Gastrocnemius medialis (tissue), 4 donors: ENCODE data around the gene RAB33B. TPM values are rescaled to one million over a fixed set of nuclear protein-coding genes. Genes with fewer than 3 reads are reported as not detected.

ENCODE experiments used
- ATAC-seq, 2 donors: fragments of 150-250 bp; one replicate each; pipeline ENCODE4 v1.9.1; 2016
- DNase-seq, 2 donors: peaks; one replicate each; pipeline ENCODE4 v3.0.0-alpha.2; 2019
- H3K27ac ChIP-seq, 4 donors: fragments of 200-600 bp; sonication (generic); 1 replicate in 1 of 4; 2 replicates in 3 of 4; pipeline ENCODE4 v1.5.1; 2016 to 2018; ENCODE audit warnings: mild to moderate bottlenecking in 2 of 4, moderate library complexity in 1 of 4
- H3K27me3 ChIP-seq, 3 donors: fragments of 200-600 bp; sonication (generic) in 2 of 3; 1 replicate in 1 of 3; 2 replicates in 2 of 3; pipeline versions ENCODE4 v1.5.1 to v1.6.0; 2016 to 2019; ENCODE audit warnings: mild to moderate bottlenecking in 1 of 3, moderate library complexity in 1 of 3
- H3K36me3 ChIP-seq, 2 donors: fragments of 200-600 bp; sonication (generic) in 1 of 2; one replicate each; pipeline ENCODE4 v1.5.1; 2017 to 2018
- H3K4me1 ChIP-seq, 2 donors: fragments of 200-600 bp; sonication (generic) in 1 of 2; one replicate each; pipeline ENCODE4 v1.5.1; 2016 to 2017; ENCODE audit warnings: mild to moderate bottlenecking in 2 of 2
- H3K4me3 ChIP-seq, 4 donors: fragments of 200-600 bp; sonication (generic) in 3 of 4; 1 replicate in 1 of 4; 2 replicates in 3 of 4; pipeline ENCODE4 v1.5.1; 2016 to 2019; ENCODE audit warnings: mild to moderate bottlenecking in 2 of 4
- H3K9me3 ChIP-seq, 3 donors: fragments of 200-600 bp; sonication (generic) in 2 of 3; 1 replicate in 1 of 3; 2 replicates in 2 of 3; pipeline ENCODE4 v1.5.1; 2016 to 2019
- CTCF ChIP-seq, 5 experiments: fragments of 450-650 bp in 3 of 5; fragments of 200-600 bp in 2 of 5; sonication (generic) in 2 of 5; IDR thresholded peaks in 4 of 5; conservative IDR thresholded peaks in 1 of 5; 1 replicate in 4 of 5; 2 replicates in 1 of 5; pipeline ENCODE4 v1.5.1; 2016 to 2019; ENCODE audit warnings: antibody characterized with exemption in 5 of 5, mild to moderate bottlenecking in 3 of 5, moderate library complexity in 3 of 5
- POLR2A ChIP-seq, 2 donors: fragments of 450-650 bp; IDR thresholded peaks; one replicate each; pipeline ENCODE4 v1.6.1; 2017; ENCODE audit warnings: antibody characterized with exemption in 2 of 2, mild to moderate bottlenecking in 2 of 2, moderate library complexity in 2 of 2
- in situ Hi-C, 4 donors: fragments of 200-750 bp; cut with MboI; loops; one replicate each; pipeline versions ENCODE4 v1.15.0 to v1.8.0; 2017; ENCODE audit warnings: low sequenced_read_pairs in 4 of 4
- intact Hi-C: fragments of 100-400 bp; cut with DNase I; formaldehyde crosslinking; loops from one replicate; pipeline ENCODE4 v1.15.1; 2023; ENCODE audit warnings: low total_unique reads
- total RNA-seq, 4 donors: library from RNA; depleted of rRNA; stranded (reverse); fragments of >200 nt; gene quantifications; one replicate each; pipeline versions ENCODE4 v1.1.0 to v1.2.3, GENCODE V29; 2016

The RAB33B gene
- total RNA-seq, 4 donors from 2014 or later: 3.3 to 7.5 (median 5.7) TPM

- H3K4me1 ChIP-seq: peaks cover 0 to 3% of the 10 kb centered on the region in 2 donors
- H3K27ac ChIP-seq: no peak overlapping the region
- H3K36me3 ChIP-seq: peaks cover 0 to 6% of the 10 kb centered on the region in 2 donors
- H3K9me3 ChIP-seq: no peaks in the 10 kb centered on the region
- ATAC-seq (no peak), DNase-seq (no peak)
- intact Hi-C loops: no loop called here
- in situ Hi-C loops: no loop called here
- TF ChIP-seq CTCF (IDR thresholded peaks at IDR 0.05 in 4 of 5, conservative IDR thresholded peaks at IDR 0.05 in 1 of 5) (no peak), POLR2A (IDR thresholded peaks at IDR 0.05) (no peak)
- no peaks in the 10 kb centered on the region for H3K27me3 ChIP-seq
- H3K4me3 ChIP-seq: no peak overlapping the region
Measured at GRCh38 chr4:139476363-139476762, 22.4 kb downstream of the RAB33B start.

GRCh38 chr4:139481465-139481864 is 27.5 kb downstream of the RAB33B start:
- H3K4me1 ChIP-seq: peaks cover 0 to 3% of the 10 kb centered on the region in 2 donors
- TF ChIP-seq POLR2A (IDR thresholded peaks at IDR 0.05) (no peak), CTCF (IDR thresholded peaks at IDR 0.05 in 4 of 5, conservative IDR thresholded peaks at IDR 0.05 in 1 of 5) (no peak)
- H3K27ac ChIP-seq: no peak overlapping the region
- no peaks in the 10 kb centered on the region for H3K36me3 ChIP-seq
- H3K27me3 ChIP-seq: no peaks in the 10 kb centered on the region
- H3K4me3 ChIP-seq: no peak overlapping the region
- no peak for DNase-seq
- ATAC-seq: no peak
- H3K9me3 ChIP-seq: no peaks in the 10 kb centered on the region
- intact Hi-C loops (no loop called here), in situ Hi-C loops (no loop called here)

- Histone ChIP-seq H3K4me3 (no peak overlapping the region), H3K9me3 (no peaks in the 10 kb centered on the region), H3K27me3 (no peaks in the 10 kb centered on the region), H3K27ac (no peak overlapping the region), H3K36me3 (no peaks in the 10 kb centered on the region), H3K4me1 (peaks cover 0 to 3% of the 10 kb centered on the region in 2 donors)
- ATAC-seq (no peak), DNase-seq (no peak)
- intact Hi-C loops (no loop called here), in situ Hi-C loops (no loop called here)
- TF ChIP-seq CTCF (IDR thresholded peaks at IDR 0.05 in 4 of 5, conservative IDR thresholded peaks at IDR 0.05 in 1 of 5) (no peak), POLR2A (IDR thresholded peaks at IDR 0.05) (no peak)
Measured at GRCh38 chr4:139483000-139483399, 29.1 kb downstream of the RAB33B start.

GRCh38 chr4:139484783-139485311 is 30.9 kb downstream of the RAB33B start:
- intact Hi-C loops: no loop called here
- Histone ChIP-seq H3K9me3 (no peaks in the 10 kb centered on the region), H3K27me3 (no peaks in the 10 kb centered on the region), H3K4me3 (no peak overlapping the region), H3K36me3 (no peaks in the 10 kb centered on the region), H3K27ac (no peak overlapping the region), H3K4me1 (no peaks in the 10 kb centered on the region)
- DNase-seq: no peak
- ATAC-seq: no peak
- TF ChIP-seq POLR2A (IDR thresholded peaks at IDR 0.05) (no peak), CTCF (IDR thresholded peaks at IDR 0.05 in 4 of 5, conservative IDR thresholded peaks at IDR 0.05 in 1 of 5) (no peak)
- in situ Hi-C loops: no loop called here

- DNase-seq: no peak
- no peak overlapping the region for H3K4me3 ChIP-seq
- no peaks in the 10 kb centered on the region for H3K36me3 ChIP-seq
- TF ChIP-seq CTCF (IDR thresholded peaks at IDR 0.05 in 4 of 5, conservative IDR thresholded peaks at IDR 0.05 in 1 of 5): no peak
- no peak for TF ChIP-seq POLR2A (IDR thresholded peaks at IDR 0.05)
- no peaks in the 10 kb centered on the region for H3K27me3 ChIP-seq
- H3K4me1 ChIP-seq: no peaks in the 10 kb centered on the region
- no peaks in the 10 kb centered on the region for H3K9me3 ChIP-seq
- in situ Hi-C loops (no loop called here), intact Hi-C loops (no loop called here)
- H3K27ac ChIP-seq: no peak overlapping the region
- ATAC-seq: no peak
Measured at GRCh38 chr4:139488442-139488841, 34.5 kb downstream of the RAB33B start.
